CD4-positive, alpha-beta T cell treated with Interleukin-17A for 1 hour (primary cell): ENCODE measurements around the gene ARPIN.
"Not testable (repeated sequence)": the region's sequence is repeated elsewhere in the genome, so short reads cannot be mapped to it uniquely, and the experiment has no call there.

Experiments used
- DNase-seq: peaks from one replicate; pipeline ENCODE4 v3.0.0-alpha.2; 2020

Gene ARPIN

DNA sequence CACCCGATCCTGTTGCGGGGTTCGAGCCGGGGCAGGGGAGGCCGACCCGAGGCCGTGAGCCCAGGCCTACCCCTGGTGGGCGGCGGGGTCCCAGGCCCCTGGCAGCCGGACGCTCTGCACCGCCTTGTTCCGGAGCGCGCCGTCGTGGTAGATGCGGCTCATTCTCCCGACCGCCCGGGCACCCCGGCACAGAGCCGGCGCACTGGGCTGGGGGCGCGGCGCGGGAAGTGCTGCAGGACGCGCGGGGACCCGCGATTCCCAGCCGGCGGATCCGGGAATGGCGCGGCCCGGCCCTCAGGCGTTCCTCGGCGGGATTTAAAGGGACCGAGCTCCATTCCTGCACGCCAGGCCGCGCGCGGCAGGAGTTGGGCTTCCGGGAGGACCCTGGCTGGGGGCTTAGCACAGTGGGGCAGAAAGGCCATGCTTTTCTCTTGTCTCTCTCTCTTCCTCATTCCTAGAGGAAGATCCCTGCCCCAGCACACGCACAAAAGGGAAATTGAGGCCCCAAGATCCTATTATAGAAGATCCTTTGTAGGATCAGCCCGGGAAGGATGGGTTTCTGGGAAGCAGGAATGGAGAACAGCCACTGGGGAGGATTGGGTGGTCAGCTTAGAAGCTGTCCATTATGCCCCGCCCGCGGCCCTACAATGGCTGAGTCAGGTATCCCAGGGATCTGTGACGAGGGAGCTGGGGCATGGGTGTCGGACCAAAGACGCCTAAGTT, at the start of gene ARPIN:
Gene ARPIN, minus strand, starts transcription at position 279 of the 723 bp plus-strand sequence. Its CDS starts 117 bp downstream, at position 162.
- no peak for DNase-seq

GRCh38 chr15:89958107-89958805, 45.5 kb upstream of the ARPIN start:
- DNase-seq = no peak

- not testable (repeated sequence) for DNase-seq
These were observed 42.8 kb upstream of the ARPIN start for GRCh38 chr15:89955449-89955998.

DNA sequence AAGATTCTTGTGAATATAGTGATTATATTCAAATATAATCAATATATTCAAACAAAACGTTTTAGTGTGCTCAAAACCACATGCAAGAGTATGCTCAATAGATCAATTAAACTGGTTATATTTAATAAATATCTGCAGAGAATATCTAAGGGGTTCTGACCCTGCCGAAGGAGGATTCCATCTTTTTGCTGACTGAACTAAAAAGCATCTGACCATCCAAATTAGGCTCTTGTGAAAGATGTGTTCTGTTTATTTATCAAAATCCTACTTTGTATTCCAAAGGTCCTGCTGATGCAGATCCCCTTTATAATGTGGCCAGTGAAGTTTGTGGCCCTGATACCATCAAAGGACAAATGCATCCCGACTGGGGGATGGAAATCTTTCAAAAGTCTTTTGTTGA, 41.8 kb upstream of the ARPIN start:
- DNase-seq = no peak

GRCh38 chr15:89948796-89949195, 36.0 kb upstream of the ARPIN start:
- DNase-seq = no peak

DNA sequence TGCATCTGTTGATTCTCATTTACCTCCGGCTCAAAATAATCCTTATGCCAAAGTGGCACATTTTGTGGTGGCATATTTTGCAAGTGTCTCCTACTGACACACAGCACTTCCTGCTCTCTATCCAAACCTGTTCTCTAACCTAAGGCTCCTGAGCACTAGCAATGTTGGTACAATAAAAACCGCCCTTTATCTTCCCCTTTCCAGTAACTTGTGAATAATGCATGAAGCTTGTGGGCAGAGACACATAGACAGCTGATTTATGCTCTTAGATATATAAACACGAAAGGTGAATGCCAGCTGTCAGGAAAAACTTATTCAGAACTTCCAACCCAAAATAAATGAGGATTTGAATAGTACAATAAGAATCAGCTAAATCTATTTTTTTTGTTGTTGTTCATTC, 34.6 kb upstream of the ARPIN start:
- no peak for DNase-seq

GRCh38 chr15:89946681-89947299, 34.0 kb upstream of the ARPIN start:
- DNase-seq = no peak

DNA sequence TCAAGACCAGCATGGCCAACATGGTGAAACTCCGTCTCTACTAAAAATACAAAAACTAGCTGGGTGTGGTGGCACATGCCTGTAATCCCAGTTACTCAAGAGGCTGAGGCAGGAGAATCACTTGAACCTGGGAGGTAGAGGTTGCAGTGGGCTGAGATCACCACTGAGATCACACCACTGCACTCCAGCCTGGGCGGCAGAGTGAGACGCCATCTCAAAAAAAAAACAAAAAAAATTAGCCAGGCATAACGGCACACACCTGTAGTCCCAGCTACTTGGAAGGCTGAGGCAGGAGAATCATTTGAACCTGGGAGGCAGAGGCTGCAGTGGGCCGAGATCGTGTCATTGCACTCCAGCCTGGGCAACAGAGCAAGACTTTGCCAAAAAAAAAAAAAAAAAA, 31.0 kb upstream of the ARPIN start:
- DNase-seq = not testable (repeated sequence)

GRCh38 chr15:89939910-89940309, 27.2 kb upstream of the ARPIN start:
- no peak for DNase-seq

DNA sequence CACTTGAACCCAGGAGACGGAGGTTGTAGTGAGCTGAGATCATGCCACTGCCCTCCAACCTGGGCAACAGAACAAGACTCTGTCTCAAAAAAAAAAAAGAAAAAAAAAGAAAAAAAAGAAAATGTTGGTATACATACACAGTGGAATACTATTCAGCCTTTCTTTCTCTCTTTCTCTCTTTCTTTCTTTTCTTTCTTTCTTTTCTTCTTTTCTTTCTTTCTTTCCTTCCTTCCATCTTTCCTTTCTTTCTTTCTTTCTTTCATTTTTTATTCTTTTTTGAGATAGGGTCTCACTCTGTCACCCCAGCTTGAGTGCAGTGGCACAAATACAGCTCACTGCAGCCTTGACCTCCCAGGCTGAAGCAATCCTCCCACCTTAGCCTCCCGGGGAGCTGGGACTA, 26.6 kb upstream of the ARPIN start:
- not testable (repeated sequence) for DNase-seq

- DNase-seq = no peak
These were observed 24.9 kb upstream of the ARPIN start for GRCh38 chr15:89937365-89938350.

GRCh38 chr15:89936786-89937265, 24.1 kb upstream of the ARPIN start:
- DNase-seq = no peak

GRCh38 chr15:89936051-89936785, 23.5 kb upstream of the ARPIN start:
- DNase-seq = peak; percentile 44

GRCh38 chr15:89932880-89933279, 20.1 kb upstream of the ARPIN start:
- no peak for DNase-seq

DNA sequence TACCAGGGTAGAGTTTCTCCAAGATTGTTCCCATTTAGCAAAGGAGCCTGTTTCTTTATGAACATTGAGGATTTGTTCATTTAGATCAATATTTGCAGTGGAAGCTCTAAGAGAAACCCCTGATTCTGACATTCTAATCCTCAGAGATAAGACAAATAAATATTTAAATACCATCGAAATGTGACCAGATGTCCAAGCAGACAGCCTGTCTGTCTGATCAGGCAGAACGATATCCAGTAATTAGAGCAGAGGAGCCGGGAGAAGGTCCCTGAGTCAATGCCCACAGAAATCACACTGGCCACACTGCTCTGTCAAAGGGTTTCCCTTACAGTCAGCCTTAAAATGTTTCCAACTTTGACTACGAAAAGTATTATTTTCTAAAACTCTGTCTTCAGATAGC, 15.7 kb upstream of the ARPIN start:
- no peak for DNase-seq

GRCh38 chr15:89926158-89926557, 13.4 kb upstream of the ARPIN start:
- no peak for DNase-seq

DNA sequence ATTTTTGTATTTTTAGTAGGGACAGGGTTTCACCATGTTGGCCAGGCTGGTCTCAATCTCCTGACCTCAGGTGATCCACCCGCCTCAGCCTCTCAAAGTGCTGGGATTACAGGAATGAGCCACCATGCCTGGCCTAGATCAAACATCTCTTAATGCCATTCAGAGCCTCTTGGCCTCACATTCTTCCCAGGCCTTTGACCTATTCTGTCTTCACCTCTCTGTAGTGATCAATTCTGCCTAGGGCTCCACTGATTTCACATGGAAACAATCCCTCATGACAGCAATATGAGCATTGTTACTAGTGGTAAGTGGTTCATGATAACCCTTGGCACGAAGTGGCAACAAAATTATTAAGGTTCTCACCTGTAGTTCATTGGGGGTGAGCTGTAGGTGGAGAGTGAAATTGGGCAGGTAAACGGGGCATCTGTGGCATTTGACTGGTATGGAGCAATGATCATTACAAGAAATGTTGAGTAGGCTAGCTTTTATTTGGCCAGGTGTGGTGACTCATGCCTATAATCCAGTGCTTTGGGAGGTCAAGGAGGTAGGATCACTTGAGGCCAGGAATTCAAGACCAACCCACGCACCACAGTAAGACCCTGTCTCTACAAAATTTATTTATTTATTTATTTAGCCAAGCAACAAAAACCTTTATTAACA, 4.8 kb upstream of the ARPIN start:
- no peak for DNase-seq

DNA sequence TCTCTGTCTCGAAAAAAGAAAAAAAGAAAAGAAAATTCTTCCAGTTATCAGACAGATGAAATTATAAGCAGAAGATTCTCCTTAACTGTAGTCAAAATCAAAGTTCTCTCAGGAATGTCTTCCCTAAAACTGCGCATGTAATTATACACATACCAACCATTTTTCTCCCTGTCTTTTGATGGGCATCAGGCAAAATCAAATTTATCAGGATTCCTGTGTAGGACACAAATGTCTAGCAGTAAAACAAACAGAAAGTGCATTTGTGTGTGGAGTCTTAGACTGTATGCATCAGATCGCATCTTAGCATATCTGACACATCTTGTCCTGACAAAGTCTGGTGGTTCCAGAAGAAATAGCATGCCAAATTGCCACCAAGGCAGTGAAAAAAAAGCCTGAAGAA, 3.9 kb upstream of the ARPIN start:
- DNase-seq = no peak

DNA sequence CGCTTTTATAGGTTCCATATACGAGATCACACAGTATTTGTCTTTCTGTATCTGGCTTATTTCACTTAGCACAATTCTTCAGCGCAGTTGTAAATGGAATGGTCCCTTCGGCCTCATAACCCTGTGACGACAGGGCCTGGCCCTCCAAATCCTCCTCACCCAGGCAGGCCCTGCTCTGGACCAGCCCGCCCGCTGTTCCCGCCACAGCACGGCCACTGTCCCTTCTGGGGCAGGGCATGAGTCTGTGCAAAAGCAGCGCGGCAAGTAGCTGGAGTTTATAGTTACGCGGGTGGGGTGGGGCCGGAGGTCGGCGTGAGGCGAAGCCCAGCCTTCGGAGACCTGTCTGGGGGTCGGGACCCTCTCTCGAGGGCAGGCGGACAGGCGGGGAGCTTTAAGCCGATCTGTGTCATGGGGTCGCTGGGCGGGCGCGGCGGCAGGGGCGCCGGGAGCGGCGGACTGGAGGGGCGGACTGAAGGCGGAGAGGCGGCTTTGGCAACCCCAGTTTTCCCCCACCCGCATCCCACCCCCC, 543 bp downstream of the ARPIN start:
- DNase-seq = no peak

DNA sequence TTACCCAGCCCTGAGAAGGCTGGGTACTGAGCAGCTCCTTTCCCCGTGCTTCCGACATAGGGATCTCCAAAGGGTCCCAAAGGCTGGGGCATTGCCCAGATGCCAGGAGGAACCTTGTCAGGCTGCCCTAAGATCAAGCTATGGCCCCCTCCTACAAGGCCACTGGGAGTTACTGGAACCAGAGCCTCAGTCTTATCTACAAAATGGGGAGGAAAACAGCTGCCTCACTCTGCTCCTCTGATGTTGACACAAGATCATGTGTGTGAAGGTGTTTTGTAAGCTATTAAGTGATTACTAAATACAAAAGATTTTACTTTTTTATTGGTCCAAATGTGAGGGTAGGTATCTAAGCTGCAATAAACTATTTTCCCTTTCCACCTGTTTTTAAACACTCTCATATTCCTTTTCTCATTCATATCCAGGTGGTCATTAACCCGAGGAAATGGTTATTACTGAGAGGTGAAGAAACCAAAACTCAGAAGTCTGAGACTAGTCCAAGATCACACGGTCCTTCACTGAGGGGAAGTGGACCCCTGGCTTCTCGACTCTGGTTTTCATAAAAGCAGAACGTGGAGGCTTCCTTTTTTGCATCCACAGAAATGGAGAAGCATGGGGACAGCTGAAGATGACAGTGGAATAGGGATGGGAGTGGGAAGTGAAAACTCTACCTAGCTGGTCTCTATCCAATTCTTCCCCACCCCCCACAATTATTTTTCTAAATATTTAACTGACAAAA, 1.7 kb downstream of the ARPIN start:
- DNase-seq = peak; percentile 13
